Stimulated activated CD8-positive, alpha-beta memory T cell treated with anti-CD3 and anti-CD28 coated beads, Interleukin-4, amount 100 ng/mL, for 1 hour (primary cell): Measurements from ENCODE around the gene LEPR.
"Not testable (repeated sequence)": the region's sequence is repeated elsewhere in the genome, so short reads cannot be mapped to it uniquely, and the experiment has no call there.

ENCODE experiments used
- DNase-seq, 2 donors: peaks; one replicate each; pipeline ENCODE4 v3.0.0-alpha.2; 2020; ENCODE audit warnings: low read depth in 2 of 2, low spot score in 1 of 2

The LEPR gene

GRCh38 chr1:65420590-65421350 is at the start of gene LEPR, which contains the start of gene LEPROT:
Gene LEPR, plus strand, starts transcription at chr1:65420668. Its CDS starts 144,898 bp downstream, at chr1:65565566.
Gene LEPROT, plus strand, starts transcription at chr1:65420668. Its CDS starts 57 bp downstream, at chr1:65420725.
- no peak for DNase-seq

GRCh38 chr1:65371544-65371943 is 48.9 kb upstream of the LEPR start:
- no peak for DNase-seq

GRCh38 chr1:65372557-65372956 is 47.9 kb upstream of the LEPR start:
- no peak for DNase-seq

GRCh38 chr1:65377496-65378246 is 42.8 kb upstream of the LEPR start:
- no peak for DNase-seq

GRCh38 chr1:65378247-65378946 is 42.1 kb upstream of the LEPR start:
- DNase-seq: no peak

- not testable (repeated sequence) for DNase-seq
These were observed 36.0 kb upstream of the LEPR start for GRCh38 chr1:65384426-65384825.

- no peak for DNase-seq
These were observed 34.0 kb upstream of the LEPR start for GRCh38 chr1:65386439-65386838.

GRCh38 chr1:65387821-65388220 is 32.6 kb upstream of the LEPR start:
- DNase-seq: no peak

- DNase-seq: no peak
These were observed 31.4 kb upstream of the LEPR start for GRCh38 chr1:65388908-65389695.

GRCh38 chr1:65392497-65392896 is 28.0 kb upstream of the LEPR start:
- DNase-seq: no peak

GRCh38 chr1:65393347-65393746 is 27.1 kb upstream of the LEPR start:
- DNase-seq: no peak

- DNase-seq: no peak
These were observed 26.5 kb upstream of the LEPR start for GRCh38 chr1:65393928-65394327.

- no peak for DNase-seq
These were observed 24.4 kb upstream of the LEPR start for GRCh38 chr1:65395887-65396612.

GRCh38 chr1:65398083-65398482 is 22.4 kb upstream of the LEPR start:
- DNase-seq: no peak

- no peak for DNase-seq
These were observed 21.5 kb upstream of the LEPR start for GRCh38 chr1:65399003-65399402.

- DNase-seq: no peak
These were observed 18.9 kb upstream of the LEPR start for GRCh38 chr1:65401612-65402011.

GRCh38 chr1:65404941-65405340 is 15.5 kb upstream of the LEPR start:
- DNase-seq: no peak

GRCh38 chr1:65407877-65408276 is 12.6 kb upstream of the LEPR start:
- DNase-seq: no peak

- no peak for DNase-seq
These were observed 11.2 kb upstream of the LEPR start for GRCh38 chr1:65409314-65409713.

GRCh38 chr1:65409816-65410326 is 10.6 kb upstream of the LEPR start:
- no peak for DNase-seq
